Activated CD4-positive, alpha-beta T cell treated with anti-CD3 and anti-CD28 coated beads, Interleukin-2, amount 10 ng/mL, durations not matched to agents 7 days and 5 days (primary cell): ENCODE data around the gene SERPINB2. TPM values are rescaled to one million over a fixed set of nuclear protein-coding genes. Genes with fewer than 3 reads are reported as not detected.
"Not testable (repeated sequence)": the region's sequence is repeated elsewhere in the genome, so short reads cannot be mapped to it uniquely, and the experiment has no call there.

Experiments
- CTCF ChIA-PET: fragments of 350-600 bp; sonication (Branson Sonifier 250); formaldehyde crosslinking; loops from one replicate; lab custom pipeline; 2021; ENCODE audit warnings: antibody characterized with exemption; lab: Charles Lee
- POLR2A ChIA-PET: fragments of 350-600 bp; sonication (Branson Sonifier 250); formaldehyde crosslinking; loops from one replicate; lab custom pipeline; 2021; ENCODE audit warnings: antibody characterized with exemption; lab: Charles Lee
- DNase-seq: peaks from one replicate; pipeline ENCODE4 v3.0.0-alpha.2; 2020
- H3K27ac Mint-ChIP-seq: one replicate; pipeline ENCODE4 v1.8.0; 2021; ENCODE audit warnings: mild to moderate bottlenecking, moderate library complexity, mixed read lengths
- H3K27me3 Mint-ChIP-seq: one replicate; pipeline ENCODE4 v1.8.0; 2021; ENCODE audit warnings: mixed read lengths
- H3K36me3 Mint-ChIP-seq: one replicate; pipeline ENCODE4 v1.8.0; 2021; ENCODE audit warnings: low read depth, mixed read lengths
- H3K4me1 Mint-ChIP-seq: one replicate; pipeline ENCODE4 v1.8.0; 2021; ENCODE audit warnings: mixed read lengths
- H3K4me3 Mint-ChIP-seq: one replicate; pipeline ENCODE4 v1.8.0; 2021; ENCODE audit warnings: mild to moderate bottlenecking, moderate library complexity, mixed read lengths
- H3K9me3 Mint-ChIP-seq: one replicate; pipeline ENCODE4 v1.8.0; 2021; ENCODE audit warnings: mixed read lengths
- total RNA-seq, 2 experiments: library from RNA; stranded (reverse); gene quantifications; one replicate each; pipeline ENCODE4 v1.2.3, GENCODE V29; 2021

SERPINB2 gene
- total RNA-seq, 2 experiments from 2014 or later: not detected

DNA sequence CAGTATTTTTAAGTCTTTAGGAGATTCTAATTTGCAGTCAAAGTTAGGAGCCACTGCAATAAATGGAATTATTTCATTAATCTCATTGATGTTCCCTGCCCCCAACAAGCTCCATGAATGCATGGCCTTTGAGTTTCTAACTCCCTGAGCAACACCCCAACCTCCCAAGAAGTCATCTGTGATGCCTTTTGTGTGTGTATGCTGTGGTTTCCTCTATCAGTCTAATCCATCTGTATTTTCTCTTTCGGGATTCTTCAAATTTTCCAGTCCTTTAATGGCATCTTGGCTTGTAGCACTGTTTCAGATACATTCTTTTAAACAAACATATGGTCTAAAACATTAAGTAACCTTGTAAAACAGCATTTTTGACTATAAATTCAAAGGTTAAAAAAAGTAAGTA is 37.0 kb downstream of the SERPINB2 start:
- DNase-seq: no peak
- Mint-ChIP-seq H3K4me3 (no peak overlapping the region), H3K4me1 (no peaks in the 10 kb centered on the region), H3K27me3 (peaks cover 20% of the 10 kb centered on the region), H3K36me3 (no peaks in the 10 kb centered on the region), H3K9me3 (no peaks in the 10 kb centered on the region), H3K27ac (no peak overlapping the region)
- ChIA-PET POLR2A (no interaction called here), CTCF (interaction anchor here (1.0 kb wide), 1 partner anchor 12 kb away, joined by 3 read pairs; no protein-coding TSS in a partner anchor)

GRCh38 chr18:63928331-63928730 is 40.8 kb downstream of the SERPINB2 start:
- H3K4me3 Mint-ChIP-seq: no peak overlapping the region
- no peak for DNase-seq
- H3K27ac Mint-ChIP-seq: no peak overlapping the region
- no peaks in the 10 kb centered on the region for H3K36me3 Mint-ChIP-seq
- H3K27me3 Mint-ChIP-seq: peaks cover 28% of the 10 kb centered on the region
- no peaks in the 10 kb centered on the region for H3K9me3 Mint-ChIP-seq
- ChIA-PET CTCF (interaction anchor here (0.9 kb wide), 1 partner anchor 9 kb away, joined by 3 read pairs; no protein-coding TSS in a partner anchor), POLR2A (no interaction called here)
- H3K4me1 Mint-ChIP-seq: no peaks in the 10 kb centered on the region

DNA sequence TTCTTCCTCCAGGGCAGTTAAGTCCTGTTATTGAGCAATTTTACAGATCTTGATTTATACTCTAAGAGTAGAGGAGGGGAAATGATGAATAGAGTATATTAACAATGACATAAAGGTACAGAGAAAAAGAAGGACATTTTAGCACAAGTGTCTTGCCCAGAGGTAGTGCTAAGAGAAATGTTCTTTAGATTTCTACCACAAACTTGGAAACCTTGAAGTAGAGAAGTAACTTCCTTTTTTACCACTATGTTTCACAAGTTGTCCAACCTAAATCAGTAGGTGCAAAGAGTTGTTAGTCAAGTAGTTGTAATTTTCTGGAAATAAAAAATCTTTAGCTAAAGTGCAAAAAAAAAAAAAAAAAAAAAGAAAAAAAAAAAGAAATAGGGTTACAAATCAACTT is 41.9 kb downstream of the SERPINB2 start:
- POLR2A ChIA-PET, H3K9me3 Mint-ChIP-seq, H3K4me3 Mint-ChIP-seq, CTCF ChIA-PET, H3K27ac Mint-ChIP-seq, H3K4me1 Mint-ChIP-seq, DNase-seq, H3K36me3 Mint-ChIP-seq: not testable (repeated sequence)
- peaks cover 30% of the 10 kb centered on the region for H3K27me3 Mint-ChIP-seq

- ChIA-PET CTCF (interaction anchor here (0.6 kb wide), 1 partner anchor 348 kb away, joined by 3 read pairs; no protein-coding TSS in a partner anchor), POLR2A (no interaction called here)
- H3K9me3 Mint-ChIP-seq: no peaks in the 10 kb centered on the region
- no peak for DNase-seq
- H3K4me1 Mint-ChIP-seq: no peaks in the 10 kb centered on the region
- peaks cover 38% of the 10 kb centered on the region for H3K27me3 Mint-ChIP-seq
- no peak overlapping the region for H3K27ac Mint-ChIP-seq
- H3K36me3 Mint-ChIP-seq: no peaks in the 10 kb centered on the region
- H3K4me3 Mint-ChIP-seq: no peak overlapping the region
Measured at GRCh38 chr18:63930773-63931354, 43.4 kb downstream of the SERPINB2 start.

DNA sequence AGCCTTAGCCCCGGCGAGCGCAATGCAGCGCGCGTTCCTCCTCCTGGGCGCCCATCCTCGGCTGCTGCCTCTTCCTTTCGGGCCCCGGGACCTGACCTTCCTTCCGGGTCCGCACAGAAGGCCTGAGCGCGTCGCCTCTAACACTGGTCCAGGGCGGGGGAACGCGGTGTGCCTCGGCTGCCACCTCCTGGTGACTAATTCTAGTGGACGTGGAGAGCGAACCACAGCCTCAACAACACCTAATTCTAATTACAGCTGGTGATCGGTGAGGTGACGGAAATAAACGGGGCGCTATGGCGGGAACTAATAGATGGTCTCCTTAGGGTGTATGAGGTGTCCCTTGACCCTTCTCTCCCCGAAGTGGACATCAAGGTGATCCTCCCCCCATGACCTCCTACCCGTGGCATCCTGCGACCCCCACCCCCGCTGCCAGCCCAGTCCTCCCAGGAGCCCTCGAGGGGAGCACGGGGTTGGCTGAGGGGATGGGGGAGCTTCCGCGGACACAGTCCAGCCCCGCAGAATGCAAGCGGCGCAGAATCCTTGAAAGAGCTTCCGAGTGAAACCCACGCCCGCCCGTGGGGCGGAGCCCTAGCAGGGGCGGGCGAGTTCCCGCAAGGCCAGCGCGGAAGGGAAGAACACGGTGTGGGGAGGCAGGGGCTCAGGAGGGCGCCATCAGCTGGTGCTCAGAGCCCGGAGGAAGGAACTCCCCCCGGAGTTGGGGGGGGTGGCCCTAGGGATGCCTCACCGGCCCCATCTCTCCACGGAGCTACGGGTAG is 48.8 kb downstream of the SERPINB2 start:
- Mint-ChIP-seq H3K27ac (no peak overlapping the region), H3K4me3 (peak overlapping the region; percentile 46), H3K36me3 (no peaks in the 10 kb centered on the region), H3K9me3 (no peaks in the 10 kb centered on the region), H3K4me1 (peaks cover 2% of the 10 kb centered on the region), H3K27me3 (peaks cover 32% of the 10 kb centered on the region)
- ChIA-PET CTCF (interaction anchor here (0.8 to 1.6 kb wide), 12 partner anchors 8 to 112 kb away, joined by 3 to 6 read pairs (median 3); no protein-coding TSS in a partner anchor), POLR2A (no interaction called here)
- peak; percentile 43 for DNase-seq

DNA sequence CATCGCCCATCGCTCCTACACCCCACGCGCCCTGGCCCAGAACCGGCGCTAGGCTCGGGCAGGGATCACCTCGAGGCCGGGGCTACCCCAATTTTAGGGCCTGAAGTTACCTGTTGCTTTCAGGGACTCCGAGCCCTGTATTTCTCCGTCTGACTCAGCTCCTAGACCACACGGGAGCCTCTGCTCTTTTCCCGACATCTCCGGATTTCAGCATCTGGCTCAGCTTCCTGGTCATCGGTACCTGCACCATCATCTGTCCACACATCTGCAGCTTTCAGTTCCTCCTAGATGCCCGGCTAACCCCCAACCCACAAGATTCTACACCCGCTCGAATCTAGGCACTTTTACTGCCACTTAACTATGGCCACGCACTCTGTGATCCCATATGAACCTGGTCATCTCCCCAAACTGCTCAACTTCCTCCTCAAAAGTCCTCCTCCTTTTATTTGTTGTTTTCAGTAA is 49.5 kb downstream of the SERPINB2 start:
- H3K27ac Mint-ChIP-seq: no peak overlapping the region
- H3K27me3 Mint-ChIP-seq: peaks cover 34% of the 10 kb centered on the region
- ChIA-PET POLR2A (no interaction called here), CTCF (interaction anchor here (0.8 to 1.6 kb wide), 10 partner anchors 9 to 113 kb away, joined by 3 to 6 read pairs (median 3); no protein-coding TSS in a partner anchor)
- no peaks in the 10 kb centered on the region for H3K36me3 Mint-ChIP-seq
- H3K4me3 Mint-ChIP-seq: no peak overlapping the region
- H3K9me3 Mint-ChIP-seq: no peaks in the 10 kb centered on the region
- no peak for DNase-seq
- H3K4me1 Mint-ChIP-seq: peaks cover 2% of the 10 kb centered on the region

DNA sequence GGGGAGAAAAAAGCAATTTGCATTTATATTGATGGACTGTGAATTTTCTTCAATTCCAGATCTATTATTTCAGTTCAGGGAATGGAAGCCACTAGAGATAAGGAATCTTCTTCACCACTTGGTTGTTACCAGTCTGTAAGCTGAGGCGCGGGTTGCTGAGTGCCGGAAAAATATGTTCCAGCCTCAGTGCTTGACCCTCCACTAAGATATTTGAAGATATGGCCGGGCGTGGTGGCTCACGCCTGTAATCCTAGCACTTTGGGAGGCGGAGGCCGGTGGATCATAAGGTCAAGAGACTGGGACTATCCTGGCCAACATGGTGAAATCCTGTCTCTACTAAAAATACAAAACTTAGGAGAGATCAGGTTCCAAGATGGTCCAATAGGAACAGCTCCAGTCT is 52.5 kb downstream of the SERPINB2 start:
- H3K4me3 Mint-ChIP-seq: no peak overlapping the region
- POLR2A ChIA-PET: no interaction called here
- CTCF ChIA-PET: no interaction called here
- no peak overlapping the region for H3K27ac Mint-ChIP-seq
- no peak for DNase-seq
- H3K4me1 Mint-ChIP-seq: peaks cover 2% of the 10 kb centered on the region
- H3K9me3 Mint-ChIP-seq: no peaks in the 10 kb centered on the region
- peaks cover 37% of the 10 kb centered on the region for H3K27me3 Mint-ChIP-seq
- no peaks in the 10 kb centered on the region for H3K36me3 Mint-ChIP-seq

- POLR2A ChIA-PET, H3K9me3 Mint-ChIP-seq: not testable (repeated sequence)
- CTCF ChIA-PET: interaction anchor here (0.6 kb wide), 1 partner anchor 44 kb away, joined by 5 read pairs; no protein-coding TSS in a partner anchor
Measured at GRCh38 chr18:63940543-63941050, 53.1 kb downstream of the SERPINB2 start.

DNA sequence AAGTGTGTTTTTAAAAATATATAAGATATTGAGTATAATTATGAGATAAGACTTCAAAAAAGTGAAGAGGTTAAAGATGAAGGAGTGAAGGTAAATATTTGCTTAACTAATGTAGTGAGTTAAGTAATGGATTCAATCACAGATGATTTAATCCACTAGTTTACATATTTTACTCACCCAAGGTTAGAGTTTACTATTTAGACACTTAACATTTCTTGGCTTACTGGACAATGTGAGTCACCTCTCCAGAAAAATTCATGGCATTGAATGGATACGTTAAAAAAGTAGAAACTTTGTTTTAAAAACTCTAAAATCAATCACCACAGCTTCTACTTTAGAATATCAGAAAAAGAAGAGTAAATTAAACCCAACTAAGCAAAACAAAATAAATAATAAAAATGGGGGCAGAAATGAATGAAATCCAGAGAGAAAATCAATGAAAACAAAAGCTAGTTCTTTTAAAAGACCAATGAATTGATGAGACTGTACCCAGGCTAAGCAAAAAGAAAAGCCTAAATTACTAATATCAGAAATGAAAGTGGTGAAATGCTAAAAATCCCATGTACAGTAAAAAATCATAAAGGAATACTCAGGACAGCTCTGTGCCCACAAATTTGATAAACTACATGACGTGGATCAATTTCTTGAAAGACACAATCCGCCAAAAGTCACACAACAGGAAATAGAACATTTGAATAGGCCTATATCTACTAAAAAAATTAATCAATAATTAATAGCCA is 59.7 kb downstream of the SERPINB2 start:
- Mint-ChIP-seq H3K36me3 (no peaks in the 10 kb centered on the region), H3K4me3 (no peak overlapping the region), H3K4me1 (peaks cover 31% of the 10 kb centered on the region), H3K27ac (no peak overlapping the region), H3K27me3 (peaks cover 47% of the 10 kb centered on the region), H3K9me3 (no peaks in the 10 kb centered on the region)
- no peak for DNase-seq
- CTCF ChIA-PET: interaction anchor here (1.0 kb wide), 1 partner anchor 17 kb away, joined by 3 read pairs; no protein-coding TSS in a partner anchor
- POLR2A ChIA-PET: no interaction called here

More at GRCh38 chr18:63940543-63941050, 53.1 kb downstream of the SERPINB2 start:
- not testable (repeated sequence) for H3K4me3 Mint-ChIP-seq, H3K27ac Mint-ChIP-seq, H3K4me1 Mint-ChIP-seq, H3K36me3 Mint-ChIP-seq, DNase-seq
- peaks cover 39% of the 10 kb centered on the region for H3K27me3 Mint-ChIP-seq

DNA sequence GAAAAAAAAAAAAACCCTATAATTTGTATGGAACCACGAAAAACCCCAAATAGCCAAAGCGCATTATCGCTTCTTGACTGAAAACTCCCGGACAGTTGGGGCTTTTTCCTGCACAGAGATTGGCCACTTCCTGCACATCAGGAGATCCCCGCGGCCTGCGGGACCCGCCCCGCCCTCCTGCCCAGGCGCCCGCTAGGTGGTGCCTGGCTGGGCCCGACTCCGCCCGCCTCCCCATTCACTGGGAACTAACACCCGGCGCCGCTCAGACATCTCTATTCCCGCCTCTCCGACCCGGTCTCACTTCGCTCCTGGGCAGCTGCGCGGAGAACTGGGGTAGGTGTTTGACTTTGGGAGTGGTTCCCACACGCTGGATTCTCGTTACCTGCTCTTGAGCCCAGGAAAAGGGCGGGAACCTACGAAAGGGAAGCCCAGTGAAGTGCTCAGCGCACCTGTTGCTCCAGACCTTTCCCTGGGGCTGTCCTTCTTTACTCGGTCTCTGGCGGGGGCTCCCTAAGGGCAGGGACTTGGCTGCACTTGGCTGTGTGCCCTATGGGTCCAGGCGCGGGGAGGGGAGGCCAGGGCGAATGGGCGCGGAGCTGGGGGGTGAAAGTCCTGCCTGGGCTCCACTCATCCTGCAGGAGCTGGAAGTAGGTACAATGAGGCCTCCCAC is 61.7 kb downstream of the SERPINB2 start, which contains the start of gene HMSD:
HMSD (plus strand) TSS at position 234 of the 670 bp plus-strand sequence. CDS start 4,155 bp downstream, outside the sequence.
- H3K9me3 Mint-ChIP-seq: no peaks in the 10 kb centered on the region
- H3K4me1 Mint-ChIP-seq: peaks cover 31% of the 10 kb centered on the region
- peak within 1 kb of the TSS; percentile 82 for H3K27ac Mint-ChIP-seq
- CTCF ChIA-PET: interaction anchor here (1.4 kb wide), 1 partner anchor 13 kb away, joined by 4 read pairs; no protein-coding TSS in a partner anchor
- DNase-seq: peak; percentile 55
- peak within 1 kb of the TSS; percentile 62 for H3K4me3 Mint-ChIP-seq
- POLR2A ChIA-PET: no interaction called here
- H3K27me3 Mint-ChIP-seq: peaks cover 28% of the 10 kb centered on the region
- H3K36me3 Mint-ChIP-seq: no peaks in the 10 kb centered on the region

DNA sequence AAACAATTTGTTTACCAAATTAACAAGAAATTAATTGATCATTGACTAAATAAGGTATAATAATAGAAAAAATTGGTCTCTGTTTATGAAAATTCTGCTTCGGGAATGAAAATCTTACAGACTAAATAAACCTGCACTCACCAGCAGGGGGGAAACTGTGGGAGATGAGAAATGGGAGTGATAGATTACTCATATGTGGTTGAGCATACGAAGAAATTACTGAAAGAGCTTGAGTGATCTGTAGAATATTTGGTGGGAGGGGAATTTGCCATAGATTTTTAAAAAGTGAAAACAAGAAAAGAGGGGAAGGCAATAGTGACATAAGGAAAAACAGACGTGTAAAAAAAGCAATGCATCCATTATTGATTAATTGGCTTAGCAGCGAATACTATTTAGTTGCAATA is 63.8 kb downstream of the SERPINB2 start:
- peaks cover 31% of the 10 kb centered on the region for H3K4me1 Mint-ChIP-seq
- no peak overlapping the region for H3K4me3 Mint-ChIP-seq
- no peaks in the 10 kb centered on the region for H3K9me3 Mint-ChIP-seq
- CTCF ChIA-PET: no interaction called here
- POLR2A ChIA-PET: no interaction called here
- peaks cover 14% of the 10 kb centered on the region for H3K27me3 Mint-ChIP-seq
- no peak for DNase-seq
- H3K27ac Mint-ChIP-seq: no peak overlapping the region
- H3K36me3 Mint-ChIP-seq: no peaks in the 10 kb centered on the region
